GM12873 (cell line): Measurements from ENCODE around the gene MIP.

Source experiments
- CTCF ChIP-seq: IDR thresholded peaks from 2 replicates; pipeline ENCODE4 v1.5.1; 2012; ENCODE audit warnings: low read depth, mild to moderate bottlenecking, moderate library complexity, low read length, control low read depth; ENCODE audit not compliant: insufficient read depth; ENCODE audit errors: missing control alignments

The MIP gene

DNA sequence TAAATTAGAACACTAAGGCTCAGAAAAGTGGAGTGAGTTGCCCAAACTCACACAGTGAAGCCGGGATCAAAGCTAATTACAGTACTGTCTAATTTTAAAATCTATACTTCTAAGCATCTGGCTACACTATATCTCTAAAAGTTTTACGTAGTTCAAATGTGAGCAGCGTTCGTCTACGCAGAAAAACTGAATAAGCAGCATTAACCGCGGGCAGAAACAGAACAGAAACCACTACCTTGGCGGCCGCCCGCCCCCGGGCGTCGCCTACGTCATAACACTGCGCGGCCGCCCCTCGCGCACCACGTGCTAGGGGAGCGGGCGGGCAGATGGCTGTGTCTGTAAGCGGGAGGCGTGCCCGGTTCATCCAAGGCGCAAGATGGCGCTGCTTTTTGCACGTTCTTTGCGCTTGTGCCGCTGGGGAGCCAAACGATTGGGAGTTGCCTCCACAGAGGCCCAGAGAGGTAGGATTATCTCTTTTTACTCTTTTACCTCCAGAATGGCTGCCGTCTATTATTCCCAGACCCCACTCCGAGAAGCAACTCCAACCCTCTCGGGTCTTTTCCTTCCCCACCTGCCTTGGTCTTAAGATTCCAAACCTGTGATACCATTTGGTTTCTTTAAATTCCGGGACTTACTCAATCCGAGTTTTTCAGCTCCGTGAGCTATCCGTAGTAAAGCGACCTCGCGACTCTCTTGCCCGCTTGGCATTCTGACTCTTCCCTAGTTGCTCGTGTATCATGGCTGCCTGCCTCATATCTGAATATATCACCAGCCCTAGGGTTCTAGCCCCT lies 14.0 kb upstream of the MIP start, which contains the start of gene SPRYD4:
Gene SPRYD4, plus strand, starts transcription at position 363 of the 791 bp plus-strand sequence. Its CDS starts 14 bp downstream, at position 377.
- TF ChIP-seq CTCF: no peak

- TF ChIP-seq CTCF: no peak
Observed at GRCh38 chr12:56462565-56462964, 8.1 kb upstream of the MIP start.

GRCh38 chr12:56461235-56462159 lies 7.0 kb upstream of the MIP start:
- TF ChIP-seq CTCF: no peak

GRCh38 chr12:56457817-56458216 lies 3.4 kb upstream of the MIP start:
- no peak for TF ChIP-seq CTCF

- no peak for TF ChIP-seq CTCF
Observed at GRCh38 chr12:56451147-56451546, 3.3 kb downstream of the MIP start.

- no peak for TF ChIP-seq CTCF
Observed at GRCh38 chr12:56450241-56450640, 4.2 kb downstream of the MIP start.

- no peak for TF ChIP-seq CTCF
Observed at GRCh38 chr12:56449622-56449984, 4.9 kb downstream of the MIP start.
